KOPT-K1 (cell line): Measurements from ENCODE around the gene LCORL.

Source experiments
- H3K27ac ChIP-seq: fragments of 200-600 bp; sonication (generic); 2 replicates; pipeline ENCODE4 v1.5.1; 2016; ENCODE audit warnings: antibody characterized with exemption, mild to moderate bottlenecking, low read depth, low read length; ENCODE audit not compliant: poor library complexity, severe bottlenecking
- H3K36me3 ChIP-seq: fragments of 200-600 bp; sonication (generic); 2 replicates; pipeline ENCODE4 v1.5.1; 2017; ENCODE audit warnings: antibody characterized with exemption, mild to moderate bottlenecking, low read length, moderate library complexity; ENCODE audit not compliant: insufficient read depth
- H3K9me3 ChIP-seq: fragments of 200-600 bp; sonication (generic); 2 replicates; pipeline ENCODE4 v1.5.1; 2017; ENCODE audit warnings: antibody characterized with exemption, low read length, mild to moderate bottlenecking; ENCODE audit not compliant: insufficient read depth, poor library complexity, severe bottlenecking

Gene LCORL

DNA sequence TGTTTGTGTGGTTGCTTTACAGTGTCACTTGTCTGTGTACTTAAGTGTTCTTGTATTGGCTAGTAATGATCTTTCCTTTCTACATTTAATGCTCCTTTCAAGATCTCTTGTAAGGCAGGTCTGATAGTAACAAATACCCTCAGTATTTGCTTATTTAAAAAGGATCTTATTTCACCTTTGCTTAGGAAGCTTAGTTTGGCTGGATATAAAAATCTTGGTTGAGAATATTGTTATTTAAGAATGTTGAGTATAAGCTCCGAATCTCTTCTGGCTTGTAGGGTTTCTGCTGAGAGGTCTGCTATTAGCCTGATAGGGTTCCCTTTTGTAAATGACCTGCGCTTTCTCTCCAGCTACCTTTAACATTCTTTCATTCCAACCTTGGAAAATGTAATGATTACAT, 35.7 kb downstream of the LCORL start:
- H3K9me3 ChIP-seq, result peaks cover 83% of the 10 kb centered on the region
- H3K27ac ChIP-seq, result no peak overlapping the region
- H3K36me3 ChIP-seq, result no peaks in the 10 kb centered on the region

DNA sequence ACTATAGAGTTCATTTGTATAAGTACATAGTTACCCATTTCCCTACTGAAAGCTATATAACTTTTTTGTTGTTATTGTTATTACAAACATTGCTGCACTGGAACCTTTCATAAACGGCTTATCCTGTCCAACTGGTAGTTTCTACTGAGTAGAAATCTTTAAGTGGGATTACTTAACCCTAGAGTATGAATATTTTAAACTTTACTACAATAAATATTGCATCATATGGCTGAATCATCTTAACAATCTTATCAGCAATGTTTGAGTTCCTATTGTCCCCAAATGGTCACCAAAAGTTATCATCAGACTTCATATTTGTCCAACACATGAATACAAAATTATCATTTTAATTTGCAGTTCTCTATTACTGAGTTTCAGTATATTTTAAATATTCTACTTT, 40.5 kb downstream of the LCORL start:
- peaks cover 45% of the 10 kb centered on the region for H3K9me3 ChIP-seq
- no peaks in the 10 kb centered on the region for H3K36me3 ChIP-seq
- H3K27ac ChIP-seq, result no peak overlapping the region

DNA sequence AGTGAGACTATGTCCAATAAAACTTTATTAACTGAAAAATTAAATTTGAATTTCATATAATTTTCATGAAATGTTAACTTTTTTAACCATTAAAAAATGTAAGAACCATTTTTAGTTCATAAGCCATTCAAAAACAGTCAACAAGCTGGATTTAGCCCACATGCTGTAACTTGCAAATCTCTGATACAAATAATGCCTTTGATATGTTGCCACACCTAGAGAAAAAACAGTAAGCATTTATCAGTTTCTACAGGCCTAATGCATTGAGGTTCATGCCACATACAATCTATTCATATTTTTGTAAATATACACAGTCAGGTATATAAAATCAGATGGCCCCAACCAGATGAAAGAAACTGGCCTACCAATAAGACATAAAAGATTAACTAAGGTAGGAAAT, 52.8 kb downstream of the LCORL start:
- Histone ChIP-seq H3K27ac (no peak overlapping the region), H3K9me3 (no peaks in the 10 kb centered on the region), H3K36me3 (0 out of 2 replicates have a peak, but pooled peaks cover 3% of the 10 kb centered on the region)

DNA sequence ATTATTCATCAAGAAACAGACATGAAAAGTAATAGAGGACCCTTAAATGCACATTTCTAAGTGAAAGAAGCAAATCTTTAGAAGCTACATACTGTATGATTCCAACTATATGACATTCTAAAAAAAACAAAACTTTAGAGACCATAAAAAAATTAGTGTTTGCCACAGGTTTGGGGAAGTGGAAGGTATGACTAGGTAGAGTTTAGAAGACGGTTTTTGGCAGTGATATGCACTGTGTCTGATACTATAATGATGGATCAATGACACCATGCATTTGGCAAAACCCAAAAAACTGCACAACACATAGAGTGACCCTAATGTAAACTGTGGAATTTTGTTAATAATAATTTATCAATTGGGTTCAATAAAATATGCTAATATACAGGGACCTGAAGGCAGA, 54.5 kb downstream of the LCORL start:
- Histone ChIP-seq H3K27ac (no peak overlapping the region), H3K36me3 (0 out of 2 replicates have a peak, but pooled peaks cover 3% of the 10 kb centered on the region), H3K9me3 (no peaks in the 10 kb centered on the region)

DNA sequence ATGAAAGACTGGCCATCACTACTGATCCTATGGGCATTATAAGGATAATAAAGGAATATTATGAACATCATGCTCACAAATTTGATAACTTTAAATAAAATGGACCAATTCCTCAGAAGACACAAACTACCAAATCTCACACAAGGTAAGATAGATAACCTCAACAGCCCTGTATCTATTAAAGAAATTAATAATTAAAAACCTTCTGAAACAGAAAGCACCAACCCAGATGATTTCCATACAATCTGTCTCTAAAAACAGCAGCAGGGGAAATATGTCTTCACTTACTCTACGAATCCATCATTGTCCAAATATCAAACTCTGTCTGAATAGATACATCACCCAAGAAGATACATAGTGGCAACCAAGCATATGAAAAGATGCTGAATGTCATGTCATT, 55.2 kb downstream of the LCORL start:
- no peak overlapping the region for H3K27ac ChIP-seq
- no peaks in the 10 kb centered on the region for H3K9me3 ChIP-seq
- H3K36me3 ChIP-seq, result peaks cover 6% of the 10 kb centered on the region; the same call in 1 of the 2 replicates

DNA sequence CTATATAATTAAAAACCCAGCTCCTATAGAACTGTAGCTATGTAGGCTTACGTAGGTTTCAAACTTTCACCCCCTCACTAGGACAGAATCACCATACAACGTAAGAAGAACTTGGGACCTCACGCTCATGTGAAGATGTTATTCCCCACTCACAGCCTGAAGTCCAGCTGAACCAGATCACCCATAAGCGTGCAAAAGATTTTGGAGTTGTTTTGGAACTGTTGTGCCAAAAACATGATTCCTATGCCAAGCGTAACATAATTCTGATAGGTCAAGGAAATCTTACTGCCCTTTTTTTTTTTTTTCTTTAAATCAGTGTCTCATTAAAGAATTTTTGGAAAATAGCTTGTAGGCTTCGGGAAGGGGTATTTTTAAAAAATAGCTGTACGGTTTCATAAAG, 57.0 kb downstream of the LCORL start:
- H3K36me3 ChIP-seq, result peaks cover 20% of the 10 kb centered on the region
- H3K9me3 ChIP-seq, result no peaks in the 10 kb centered on the region
- H3K27ac ChIP-seq, result no peak overlapping the region

DNA sequence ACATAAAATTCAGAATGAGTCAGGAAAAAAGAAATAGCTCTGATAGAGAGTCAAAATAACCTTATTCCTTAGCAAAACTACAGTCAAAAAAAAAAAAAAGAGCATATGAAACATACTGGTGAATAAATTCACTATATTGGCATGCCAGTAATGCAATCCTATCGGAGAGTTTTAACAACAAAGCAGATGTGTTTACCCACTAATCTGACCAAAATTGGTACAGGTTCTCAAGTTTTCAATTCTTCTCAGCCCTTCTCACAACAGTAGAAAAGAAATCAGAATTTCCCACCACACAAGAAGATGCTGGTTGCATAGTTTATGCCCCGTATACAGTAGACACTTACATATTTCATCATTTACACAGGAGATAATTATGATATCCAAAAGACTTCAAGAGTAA, 59.4 kb downstream of the LCORL start:
- Histone ChIP-seq H3K9me3 (no peaks in the 10 kb centered on the region), H3K27ac (no peak overlapping the region), H3K36me3 (peaks cover 37% of the 10 kb centered on the region)

DNA sequence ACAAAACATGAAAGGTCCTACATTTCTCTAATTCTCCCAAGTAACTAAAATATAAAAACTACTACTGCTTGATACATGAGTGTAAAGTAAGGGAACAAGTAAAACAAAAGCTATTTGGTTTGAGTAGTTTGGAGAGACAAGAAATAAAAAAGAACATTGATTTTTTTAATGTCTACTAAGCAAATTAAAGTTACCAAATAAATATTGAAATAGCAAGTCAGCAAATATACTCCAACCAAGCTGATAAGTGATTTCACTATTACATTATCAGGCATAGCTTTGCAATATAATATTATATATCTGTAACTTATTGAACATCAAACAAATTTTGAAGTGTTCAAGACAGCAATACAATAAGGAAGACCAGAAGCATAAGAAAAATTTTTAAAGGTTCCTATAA, 60.3 kb downstream of the LCORL start:
- peaks cover 40% of the 10 kb centered on the region for H3K36me3 ChIP-seq
- no peaks in the 10 kb centered on the region for H3K9me3 ChIP-seq

DNA sequence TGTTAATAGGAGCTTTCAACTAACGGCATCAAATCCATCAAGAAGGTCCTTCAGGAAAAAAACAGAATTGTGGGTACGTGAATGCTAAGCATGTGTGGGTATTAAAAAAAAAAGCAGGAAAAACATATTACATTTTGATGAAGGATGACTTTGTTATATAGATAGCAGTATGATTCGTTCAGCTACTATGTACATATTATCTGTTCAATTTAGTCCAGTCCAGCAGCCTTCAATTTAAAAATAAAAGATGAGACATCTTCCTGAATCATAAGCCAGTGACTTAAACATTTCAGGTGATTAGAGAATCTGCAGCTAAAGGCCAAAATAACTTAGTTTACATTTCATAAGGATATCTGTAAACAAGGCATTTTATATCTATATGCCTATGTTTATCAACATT, 63.4 kb downstream of the LCORL start:
- Histone ChIP-seq H3K27ac (no peak overlapping the region), H3K36me3 (peaks cover 66% of the 10 kb centered on the region), H3K9me3 (no peaks in the 10 kb centered on the region)

More for the DNA sequence above, 60.3 kb downstream of the LCORL start:
- no peak overlapping the region for H3K27ac ChIP-seq

DNA sequence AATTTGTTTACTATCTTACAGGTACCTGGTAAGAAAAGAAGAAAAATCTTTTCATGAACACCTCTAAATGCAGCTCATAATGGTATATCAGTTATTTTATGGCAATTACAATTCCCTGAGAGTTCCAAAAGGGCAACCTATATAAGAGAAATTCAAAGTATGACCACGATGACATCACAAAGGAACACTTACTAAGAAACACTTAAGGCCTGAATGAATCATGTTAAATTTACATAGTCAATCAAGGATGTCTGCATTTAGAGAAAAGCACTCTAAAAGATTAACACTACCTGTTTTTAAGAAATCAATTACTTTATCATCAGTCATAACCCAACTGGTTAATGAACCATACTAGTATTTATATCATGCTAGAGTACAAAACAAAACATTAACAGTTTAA, 63.9 kb downstream of the LCORL start:
- Histone ChIP-seq H3K36me3 (peaks cover 71% of the 10 kb centered on the region), H3K9me3 (no peaks in the 10 kb centered on the region), H3K27ac (no peak overlapping the region)

DNA sequence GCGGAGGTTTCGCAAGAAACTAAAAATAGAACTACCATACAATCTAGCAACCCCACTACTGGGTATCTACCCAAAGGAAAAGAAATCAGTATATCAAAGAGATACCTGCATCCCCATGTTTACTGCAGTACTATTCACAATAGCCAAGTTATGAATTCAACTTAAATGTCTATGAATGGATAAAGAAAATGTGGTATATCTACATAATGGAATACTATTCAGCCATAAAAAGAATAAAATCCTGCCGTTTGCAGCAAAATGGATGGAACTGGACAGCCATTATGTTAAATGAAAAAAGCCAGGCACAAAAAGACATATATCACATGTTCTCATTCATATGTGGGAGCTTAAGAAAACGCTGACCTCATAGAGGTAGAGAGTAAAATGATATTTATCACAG, 65.3 kb downstream of the LCORL start:
- no peaks in the 10 kb centered on the region for H3K9me3 ChIP-seq
- H3K27ac ChIP-seq, result no peak overlapping the region
- peaks cover 69% of the 10 kb centered on the region for H3K36me3 ChIP-seq

DNA sequence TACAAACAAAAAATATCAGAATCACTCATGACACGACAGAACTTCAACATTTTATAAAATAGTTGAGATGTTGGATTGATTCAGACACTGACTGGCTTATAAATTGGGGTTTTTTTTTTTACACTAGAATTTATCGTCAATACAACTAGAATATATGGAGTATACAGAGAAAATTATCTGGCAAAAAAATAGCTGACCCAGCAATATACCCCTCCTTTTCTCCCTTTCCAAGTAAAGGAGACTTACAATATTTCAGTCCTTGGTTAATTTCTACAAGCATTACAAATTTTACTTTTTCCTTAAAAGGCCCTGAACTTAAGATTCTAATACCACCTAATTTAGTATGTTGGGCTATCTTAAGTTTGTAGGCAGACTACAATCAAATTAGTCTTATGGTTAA, 76.3 kb downstream of the LCORL start:
- no peaks in the 10 kb centered on the region for H3K9me3 ChIP-seq
- H3K36me3 ChIP-seq, result peaks cover 12% of the 10 kb centered on the region; the same call in 1 of the 2 replicates
- H3K27ac ChIP-seq, result no peak overlapping the region

DNA sequence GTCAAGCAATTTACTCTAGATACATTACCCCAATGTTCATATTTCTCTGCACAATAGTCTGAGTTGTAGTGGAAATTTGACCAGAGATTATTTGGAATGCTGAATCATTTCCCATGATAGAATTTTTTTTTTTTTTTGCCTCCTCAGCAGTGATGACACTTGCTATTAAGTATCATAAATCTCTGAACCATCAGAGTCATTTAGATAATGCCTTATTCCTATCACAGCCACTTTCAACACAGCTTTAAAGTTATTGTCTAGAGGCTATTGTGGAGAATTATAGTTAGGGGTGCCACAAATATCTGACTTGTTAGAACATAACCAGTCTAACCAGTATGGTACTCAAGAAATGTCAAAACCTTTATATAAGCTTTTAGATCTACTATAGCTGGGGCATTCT, 79.8 kb downstream of the LCORL start:
- Histone ChIP-seq H3K9me3 (no peaks in the 10 kb centered on the region), H3K36me3 (peaks cover 6% of the 10 kb centered on the region; the same call in 1 of the 2 replicates), H3K27ac (no peak overlapping the region)

DNA sequence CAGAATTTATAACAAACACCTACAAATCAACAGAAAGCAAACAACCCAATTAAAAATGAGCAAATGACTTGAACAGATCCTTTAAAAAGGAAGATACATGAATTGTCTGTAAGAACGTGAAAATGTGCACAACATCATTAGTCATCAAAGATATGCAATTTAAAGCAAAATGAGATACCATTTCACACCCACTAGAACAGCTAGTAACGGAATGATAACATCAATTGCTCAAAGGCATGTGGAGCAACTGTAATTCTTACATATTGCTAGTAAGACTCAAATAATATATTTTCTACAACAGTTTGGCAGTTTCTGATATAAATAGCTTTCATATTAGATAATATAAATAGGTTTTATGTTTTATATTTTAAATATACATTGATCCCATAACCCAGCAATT, 82.5 kb downstream of the LCORL start:
- H3K27ac ChIP-seq, result no peak overlapping the region
- H3K9me3 ChIP-seq, result peaks cover 7% of the 10 kb centered on the region
- H3K36me3 ChIP-seq, result peaks cover 4% of the 10 kb centered on the region; the same call in 1 of the 2 replicates

DNA sequence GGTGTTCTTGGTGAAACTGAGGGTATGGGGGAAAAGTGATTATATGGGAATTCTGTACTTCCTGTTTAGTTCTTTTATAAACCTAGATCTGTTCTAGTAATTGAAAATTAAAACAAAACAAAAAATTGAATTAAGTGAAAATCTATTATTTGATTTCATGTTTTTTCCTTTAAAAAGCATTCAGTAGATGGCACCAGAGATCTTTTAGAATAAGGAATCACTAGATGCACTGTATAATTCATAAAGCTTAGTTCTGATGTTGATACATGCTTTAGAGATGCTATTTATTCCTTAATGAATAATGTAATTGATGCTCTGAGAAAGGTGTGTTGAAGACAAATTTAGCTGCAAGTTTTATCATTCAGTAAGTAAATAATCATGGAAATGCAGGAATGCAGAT, 87.3 kb downstream of the LCORL start:
- Histone ChIP-seq H3K27ac (no peak overlapping the region), H3K36me3 (no peaks in the 10 kb centered on the region), H3K9me3 (peaks cover 17% of the 10 kb centered on the region)

DNA sequence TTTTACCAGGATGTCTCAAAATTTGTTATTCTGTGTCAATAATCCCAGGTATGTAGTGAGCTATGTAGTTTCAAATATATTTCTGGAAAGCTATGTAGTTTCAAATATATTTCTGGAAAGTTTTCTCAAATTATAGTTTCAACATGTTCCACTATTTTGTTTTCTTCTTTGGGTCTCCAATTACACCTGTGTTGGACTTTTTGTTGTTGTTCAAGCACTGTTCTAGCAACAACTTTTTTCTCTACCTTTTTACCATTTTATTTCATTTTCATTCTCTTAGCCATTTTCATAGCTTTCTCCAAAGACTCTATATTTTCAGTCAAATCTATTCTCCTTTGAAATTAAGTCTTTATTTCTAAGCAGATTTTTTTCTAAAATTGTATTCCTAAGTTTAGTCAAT, 88.4 kb downstream of the LCORL start:
- Histone ChIP-seq H3K27ac (no peak overlapping the region), H3K36me3 (no peaks in the 10 kb centered on the region), H3K9me3 (peaks cover 22% of the 10 kb centered on the region)

DNA sequence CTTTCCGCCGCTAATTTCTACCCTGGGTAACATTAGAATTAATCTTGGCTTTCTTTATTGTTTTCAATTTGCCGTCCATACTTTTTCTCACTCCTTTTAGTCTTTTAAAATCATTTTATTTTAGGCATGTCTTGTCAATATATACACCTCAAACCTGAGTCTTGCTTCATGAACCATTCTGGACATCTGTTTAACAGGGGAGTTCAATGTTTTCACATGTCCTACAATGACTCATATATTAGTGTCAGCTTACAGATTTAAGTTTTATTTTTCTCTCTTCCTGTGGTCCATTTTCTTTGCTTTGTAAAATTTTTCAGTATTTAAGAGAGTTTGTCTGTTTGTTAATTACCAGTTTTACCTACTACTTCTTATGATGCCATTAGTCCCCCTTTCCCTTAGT, 89.5 kb downstream of the LCORL start:
- peaks cover 22% of the 10 kb centered on the region for H3K9me3 ChIP-seq
- H3K36me3 ChIP-seq, result no peaks in the 10 kb centered on the region
- no peak overlapping the region for H3K27ac ChIP-seq
